ENCODE results near the gene AQP6.

AQP6 gene

DNA sequence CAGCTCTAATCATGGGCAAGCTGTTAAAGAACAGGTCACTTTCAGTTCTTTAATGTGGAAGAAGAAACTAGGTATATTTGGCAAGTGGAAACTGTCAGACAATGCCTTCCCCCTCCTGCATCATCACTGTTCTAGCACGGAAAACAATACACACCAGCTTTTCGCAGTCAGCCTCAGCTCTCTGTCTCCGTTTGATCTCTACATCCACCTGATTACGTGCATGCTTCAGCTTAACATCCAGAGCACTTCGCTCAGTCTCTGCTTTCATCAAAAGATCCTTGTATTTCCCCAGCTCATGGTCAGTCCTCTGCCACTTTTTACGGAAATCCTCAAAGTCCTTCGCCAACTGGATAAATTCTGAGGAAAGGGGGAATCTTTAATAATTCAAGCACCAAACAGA is 33.5 kb downstream of the AQP6 start:
- Histone ChIP-seq H3K4me3 (ENCODE audit: insufficient read length, low read depth) (no peak overlapping the region), H3K4me1 (ENCODE audit: insufficient read depth, insufficient read length) (no peaks in the 10 kb centered on the region), H3K9ac (ENCODE audit: insufficient read length, low read depth) (no peak overlapping the region), H3K9me3 (ENCODE audit: insufficient read depth, low read length) (no peaks in the 10 kb centered on the region), H3K27me3 (ENCODE audit: insufficient read depth, insufficient read length) (no peaks in the 10 kb centered on the region), H3K36me3 (ENCODE audit: insufficient read depth, insufficient read length, low read length) (peaks cover 75% of the 10 kb centered on the region)
- no peak for DNase-seq (ENCODE audit: low read depth, low spot score)
- TF ChIP-seq YY1 (IDR thresholded peaks at IDR 0.05; ENCODE audit: insufficient read depth, insufficient read length) (no peak), ZNF274 (IDR thresholded peaks at IDR 0.05; ENCODE audit: low read depth, low read length) (no peak), SUZ12 (IDR thresholded peaks at IDR 0.05; ENCODE audit: extremely low read depth, insufficient read depth, insufficient read length) (no peak)

DNA sequence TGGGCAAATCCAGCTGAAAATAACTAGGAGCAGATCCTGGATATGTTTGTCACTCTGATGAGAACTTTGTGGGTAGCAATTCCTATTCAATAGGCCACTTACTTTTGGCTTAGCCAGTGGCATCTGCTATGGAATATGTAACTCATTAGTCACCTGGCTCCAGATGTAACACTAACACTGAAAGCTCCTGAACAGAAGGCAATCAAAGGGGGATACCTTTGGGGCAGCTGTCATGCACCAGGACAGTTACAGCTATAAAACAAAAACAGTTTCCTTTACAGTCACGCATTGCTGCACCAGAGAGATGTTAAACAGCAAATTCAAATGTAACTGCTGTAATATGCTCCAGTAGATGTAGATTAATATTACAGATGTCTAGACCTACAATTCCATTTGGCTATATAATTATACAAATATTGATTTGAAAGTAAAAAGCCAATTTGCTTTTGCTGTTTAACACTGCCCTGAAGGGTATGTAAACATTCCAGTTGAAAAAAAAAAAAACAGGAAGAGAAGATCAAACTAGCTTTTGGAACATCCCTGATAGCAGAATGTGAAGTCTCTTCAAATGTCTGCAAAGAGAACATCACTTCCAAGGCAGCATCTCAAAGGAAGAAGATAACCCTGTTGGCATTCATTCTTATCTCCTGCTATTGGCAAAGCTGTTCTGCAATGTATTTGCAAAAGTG is 34.2 kb downstream of the AQP6 start:
- Histone ChIP-seq H3K9me3 (ENCODE audit: insufficient read depth, low read length) (no peaks in the 10 kb centered on the region), H3K4me1 (ENCODE audit: insufficient read depth, insufficient read length) (no peaks in the 10 kb centered on the region), H3K9ac (ENCODE audit: insufficient read length, low read depth) (no peak overlapping the region), H3K36me3 (ENCODE audit: insufficient read depth, insufficient read length, low read length) (peaks cover 70% of the 10 kb centered on the region), H3K27me3 (ENCODE audit: insufficient read depth, insufficient read length) (no peaks in the 10 kb centered on the region), H3K4me3 (ENCODE audit: insufficient read length, low read depth) (no peak overlapping the region)
- DNase-seq (ENCODE audit: low read depth, low spot score) = no peak
- TF ChIP-seq YY1 (IDR thresholded peaks at IDR 0.05; ENCODE audit: insufficient read depth, insufficient read length) (no peak), SUZ12 (IDR thresholded peaks at IDR 0.05; ENCODE audit: extremely low read depth, insufficient read depth, insufficient read length) (no peak), ZNF274 (IDR thresholded peaks at IDR 0.05; ENCODE audit: low read depth, low read length) (no peak)

DNA sequence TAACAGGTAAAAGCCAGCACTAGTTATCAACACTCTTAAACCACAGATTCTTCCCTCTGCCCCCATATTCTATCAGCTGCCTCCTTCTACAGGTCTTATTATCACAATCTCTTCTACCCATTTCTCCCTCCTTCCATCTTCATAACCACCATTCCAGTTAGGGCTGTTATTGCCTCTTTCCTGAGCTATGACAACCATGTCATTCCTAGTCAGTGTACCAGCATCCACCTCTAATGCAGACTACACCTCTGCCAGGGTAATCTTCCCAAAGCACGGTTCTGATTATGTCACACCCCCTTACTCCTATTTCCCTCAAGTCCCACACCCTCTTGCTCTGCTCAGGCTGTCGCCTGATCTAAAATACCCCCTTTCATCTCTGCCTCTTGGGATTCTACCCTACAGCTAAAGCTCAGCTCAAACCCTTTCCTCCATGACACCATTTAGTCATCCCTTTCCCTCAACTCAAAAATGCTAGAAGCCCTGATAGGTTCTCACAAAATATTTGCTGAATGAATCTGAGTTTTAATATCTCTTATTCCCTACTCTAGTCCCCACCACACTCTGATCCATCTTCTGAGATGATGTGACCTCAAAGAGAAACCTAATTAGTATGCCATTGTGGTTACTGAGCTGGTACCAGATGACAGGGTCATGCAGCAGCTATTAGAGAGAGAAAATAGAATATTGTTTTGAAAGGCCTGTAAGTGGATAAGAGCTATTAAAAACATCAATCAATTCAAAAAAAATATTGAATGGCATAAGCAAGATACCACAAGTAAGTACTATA is 40.8 kb downstream of the AQP6 start:
- Histone ChIP-seq H3K36me3 (ENCODE audit: insufficient read depth, insufficient read length, low read length) (peaks cover 55% of the 10 kb centered on the region), H3K4me3 (ENCODE audit: insufficient read length, low read depth) (no peak overlapping the region), H3K4me1 (ENCODE audit: insufficient read depth, insufficient read length) (no peaks in the 10 kb centered on the region), H3K9ac (ENCODE audit: insufficient read length, low read depth) (no peak overlapping the region), H3K27me3 (ENCODE audit: insufficient read depth, insufficient read length) (no peaks in the 10 kb centered on the region), H3K9me3 (ENCODE audit: insufficient read depth, low read length) (no peaks in the 10 kb centered on the region)
- no peak for DNase-seq (ENCODE audit: low read depth, low spot score)
- TF ChIP-seq ZNF274 (IDR thresholded peaks at IDR 0.05; ENCODE audit: low read depth, low read length) (no peak), YY1 (IDR thresholded peaks at IDR 0.05; ENCODE audit: insufficient read depth, insufficient read length) (no peak), SUZ12 (IDR thresholded peaks at IDR 0.05; ENCODE audit: extremely low read depth, insufficient read depth, insufficient read length) (no peak)

DNA sequence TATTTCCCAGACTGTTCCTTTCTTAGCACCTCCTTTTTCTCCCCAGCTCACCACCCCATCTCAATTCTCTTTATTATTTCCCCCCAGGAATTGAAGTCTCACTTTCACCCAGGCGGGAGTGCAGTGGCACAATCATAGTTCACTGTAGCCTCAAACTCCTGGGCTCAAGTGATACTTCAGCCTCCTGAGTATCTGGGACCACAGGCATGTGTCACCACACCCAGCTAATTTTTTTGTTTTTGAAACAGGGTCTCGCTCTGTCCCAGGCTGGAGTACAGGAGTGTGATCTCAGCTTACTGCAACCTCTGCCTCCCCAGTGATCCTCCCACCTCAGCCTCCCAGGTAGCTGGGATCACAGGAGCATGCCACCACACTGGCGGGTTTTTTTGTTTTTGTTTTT is 41.6 kb downstream of the AQP6 start:
- Histone ChIP-seq H3K9ac (ENCODE audit: insufficient read length, low read depth) (no peak overlapping the region), H3K36me3 (ENCODE audit: insufficient read depth, insufficient read length, low read length) (peaks cover 51% of the 10 kb centered on the region), H3K4me3 (ENCODE audit: insufficient read length, low read depth) (no peak overlapping the region), H3K4me1 (ENCODE audit: insufficient read depth, insufficient read length) (no peaks in the 10 kb centered on the region), H3K27me3 (ENCODE audit: insufficient read depth, insufficient read length) (no peaks in the 10 kb centered on the region), H3K9me3 (ENCODE audit: insufficient read depth, low read length) (no peaks in the 10 kb centered on the region)
- TF ChIP-seq SUZ12 (IDR thresholded peaks at IDR 0.05; ENCODE audit: extremely low read depth, insufficient read depth, insufficient read length) = no peak
- no peak for TF ChIP-seq ZNF274 (IDR thresholded peaks at IDR 0.05; ENCODE audit: low read depth, low read length)
- no peak for DNase-seq (ENCODE audit: low read depth, low spot score)

GRCh38 chr12:50016501-50017475 is 44.0 kb downstream of the AQP6 start:
- Histone ChIP-seq H3K9me3 (ENCODE audit: insufficient read depth, low read length) (no peaks in the 10 kb centered on the region), H3K9ac (ENCODE audit: insufficient read length, low read depth) (no peak overlapping the region), H3K27me3 (ENCODE audit: insufficient read depth, insufficient read length) (no peaks in the 10 kb centered on the region), H3K36me3 (ENCODE audit: insufficient read depth, insufficient read length, low read length) (peaks cover 42% of the 10 kb centered on the region), H3K4me1 (ENCODE audit: insufficient read depth, insufficient read length) (no peaks in the 10 kb centered on the region), H3K4me3 (ENCODE audit: insufficient read length, low read depth) (no peak overlapping the region)
- TF ChIP-seq SUZ12 (IDR thresholded peaks at IDR 0.05; ENCODE audit: extremely low read depth, insufficient read depth, insufficient read length) (no peak), YY1 (IDR thresholded peaks at IDR 0.05; ENCODE audit: insufficient read depth, insufficient read length) (no peak), ZNF274 (IDR thresholded peaks at IDR 0.05; ENCODE audit: low read depth, low read length) (no peak)
- DNase-seq (ENCODE audit: low read depth, low spot score) = no peak

GRCh38 chr12:50017641-50018040 is 44.9 kb downstream of the AQP6 start:
- peaks cover 48% of the 10 kb centered on the region for H3K36me3 ChIP-seq (ENCODE audit: insufficient read depth, insufficient read length, low read length)
- no peaks in the 10 kb centered on the region for H3K4me1 ChIP-seq (ENCODE audit: insufficient read depth, insufficient read length)
- no peaks in the 10 kb centered on the region for H3K9me3 ChIP-seq (ENCODE audit: insufficient read depth, low read length)
- no peaks in the 10 kb centered on the region for H3K27me3 ChIP-seq (ENCODE audit: insufficient read depth, insufficient read length)
- TF ChIP-seq SUZ12 (IDR thresholded peaks at IDR 0.05; ENCODE audit: extremely low read depth, insufficient read depth, insufficient read length) (no peak), ZNF274 (IDR thresholded peaks at IDR 0.05; ENCODE audit: low read depth, low read length) (no peak), YY1 (IDR thresholded peaks at IDR 0.05; ENCODE audit: insufficient read depth, insufficient read length) (no peak)
- DNase-seq (ENCODE audit: low read depth, low spot score) = no peak
- H3K9ac ChIP-seq (ENCODE audit: insufficient read length, low read depth) = no peak overlapping the region
- H3K4me3 ChIP-seq (ENCODE audit: insufficient read length, low read depth) = no peak overlapping the region
